ENCODE measurements around the gene BICRA.

BICRA gene

DNA sequence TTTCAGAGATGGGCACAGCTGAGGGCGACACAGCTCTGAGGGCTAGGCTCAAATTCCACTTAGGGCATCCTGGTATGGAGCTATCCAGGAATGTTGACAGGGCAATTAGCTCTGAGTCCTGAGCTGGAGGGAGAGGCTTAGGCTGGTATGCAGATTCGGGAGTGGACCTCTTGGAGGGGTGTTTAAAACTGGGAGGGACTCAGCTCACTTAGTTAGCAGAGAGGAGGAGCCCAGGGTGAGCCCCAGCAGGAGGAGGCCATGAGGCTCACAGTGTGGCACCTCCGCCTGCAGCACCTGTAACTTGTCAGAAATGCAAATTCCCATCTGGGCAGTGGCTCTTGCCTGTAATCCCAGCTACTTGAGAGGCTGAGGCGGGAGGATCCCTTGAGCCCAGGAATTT lies 126.2 kb downstream of the BICRA start:
- DNase-seq (no peak), ATAC-seq (ENCODE audit: insufficient read depth, low read depth) (no peak)
- no peak overlapping the region for H3K27ac ChIP-seq (ENCODE audit: low read length)
- no peaks in the 10 kb centered on the region for H4K20me1 ChIP-seq (ENCODE audit: insufficient read depth, low read length)
- H3K4me3 ChIP-seq (ENCODE audit: low read depth in 1 of 2, low read length in 2 of 2): no peak overlapping the region
- no peak overlapping the region for H3K9ac ChIP-seq (ENCODE audit: low read depth, low read length)
- TF ChIP-seq CTCF (IDR thresholded peaks at IDR 0.05; ENCODE audit: borderline replicate concordance, extremely low read depth, low read length, poor library complexity, severe bottlenecking) (no peak), EZH2 (IDR thresholded peaks at IDR 0.05; ENCODE audit: borderline replicate concordance, low read depth, low read length, severe bottlenecking) (no peak)
- no peaks in the 10 kb centered on the region for H3K36me3 ChIP-seq (ENCODE audit: insufficient read depth, low read length)
- no peak overlapping the region for H3K4me2 ChIP-seq (ENCODE audit: insufficient read depth, low read length)
- no peak overlapping the region for H2AFZ ChIP-seq (ENCODE audit: low read depth, low read length)
- H3K9me3 ChIP-seq (ENCODE audit: insufficient read depth, low read length, severe bottlenecking): no peaks in the 10 kb centered on the region
- H3K27me3 ChIP-seq (ENCODE audit: insufficient read depth, low read length, poor library complexity): peaks cover 6% of the 10 kb centered on the region
- peaks cover 1% of the 10 kb centered on the region for H3K4me1 ChIP-seq (ENCODE audit: insufficient read depth, low read length)
- no peaks in the 10 kb centered on the region for H3K79me2 ChIP-seq (ENCODE audit: insufficient read depth, low read length)

DNA sequence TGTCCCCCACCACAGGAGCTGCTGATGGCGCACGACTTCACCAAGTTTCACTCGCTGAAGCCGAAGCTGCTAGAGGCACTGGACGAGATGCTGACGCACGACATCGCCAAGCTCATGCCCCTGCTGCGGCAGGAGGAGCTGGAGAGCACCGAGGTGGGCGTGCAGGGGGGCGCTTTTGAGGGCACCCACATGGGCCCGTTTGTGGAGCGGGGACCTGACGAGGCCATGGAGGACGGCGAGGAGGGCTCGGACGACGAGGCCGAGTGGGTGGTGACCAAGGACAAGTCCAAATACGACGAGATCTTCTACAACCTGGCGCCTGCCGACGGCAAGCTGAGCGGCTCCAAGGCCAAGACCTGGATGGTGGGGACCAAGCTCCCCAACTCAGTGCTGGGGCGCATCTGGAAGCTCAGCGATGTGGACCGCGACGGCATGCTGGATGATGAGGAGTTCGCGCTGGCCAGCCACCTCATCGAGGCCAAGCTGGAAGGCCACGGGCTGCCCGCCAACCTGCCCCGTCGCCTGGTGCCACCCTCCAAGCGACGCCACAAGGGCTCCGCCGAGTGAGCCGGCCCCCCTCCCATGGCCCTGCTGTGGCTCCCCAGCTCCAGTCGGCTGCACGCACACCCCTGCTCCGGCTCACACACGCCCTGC lies 132.1 kb downstream of the BICRA start:
- H3K9ac ChIP-seq (ENCODE audit: low read depth, low read length): no peak overlapping the region
- H2AFZ ChIP-seq (ENCODE audit: low read depth, low read length): no peak overlapping the region
- H3K27ac ChIP-seq (ENCODE audit: low read length): no peak overlapping the region
- H3K4me1 ChIP-seq (ENCODE audit: insufficient read depth, low read length): peaks cover 17% of the 10 kb centered on the region
- no peaks in the 10 kb centered on the region for H3K36me3 ChIP-seq (ENCODE audit: insufficient read depth, low read length)
- H3K79me2 ChIP-seq (ENCODE audit: insufficient read depth, low read length): peaks cover 6% of the 10 kb centered on the region
- no peaks in the 10 kb centered on the region for H3K9me3 ChIP-seq (ENCODE audit: insufficient read depth, low read length, severe bottlenecking)
- no peak for ATAC-seq (ENCODE audit: insufficient read depth, low read depth)
- H3K4me3 ChIP-seq (ENCODE audit: low read depth in 1 of 2, low read length in 2 of 2): no peak overlapping the region
- no peak overlapping the region for H3K4me2 ChIP-seq (ENCODE audit: insufficient read depth, low read length)
- H3K27me3 ChIP-seq (ENCODE audit: insufficient read depth, low read length, poor library complexity): no peaks in the 10 kb centered on the region
- TF ChIP-seq EZH2 (IDR thresholded peaks at IDR 0.05; ENCODE audit: borderline replicate concordance, low read depth, low read length, severe bottlenecking): no peak
- TF ChIP-seq CTCF (IDR thresholded peaks at IDR 0.05; ENCODE audit: borderline replicate concordance, extremely low read depth, low read length, poor library complexity, severe bottlenecking): no peak
- no peak for DNase-seq
- H4K20me1 ChIP-seq (ENCODE audit: insufficient read depth, low read length): no peaks in the 10 kb centered on the region

- Histone ChIP-seq H3K9ac (ENCODE audit: low read depth, low read length) (no peak overlapping the region), H2AFZ (ENCODE audit: low read depth, low read length) (no peak overlapping the region), H4K20me1 (ENCODE audit: insufficient read depth, low read length) (no peaks in the 10 kb centered on the region), H3K4me2 (ENCODE audit: insufficient read depth, low read length) (no peak overlapping the region), H3K79me2 (ENCODE audit: insufficient read depth, low read length) (peaks cover 13% of the 10 kb centered on the region), H3K4me1 (ENCODE audit: insufficient read depth, low read length) (peaks cover 23% of the 10 kb centered on the region), H3K27ac (ENCODE audit: low read length) (no peak overlapping the region), H3K36me3 (ENCODE audit: insufficient read depth, low read length) (peaks cover 2% of the 10 kb centered on the region), H3K9me3 (ENCODE audit: insufficient read depth, low read length, severe bottlenecking) (no peaks in the 10 kb centered on the region), H3K27me3 (ENCODE audit: insufficient read depth, low read length, poor library complexity) (no peaks in the 10 kb centered on the region), H3K4me3 (ENCODE audit: low read depth in 1 of 2, low read length in 2 of 2) (no peak overlapping the region)
- no peak for DNase-seq
- TF ChIP-seq EZH2 (IDR thresholded peaks at IDR 0.05; ENCODE audit: borderline replicate concordance, low read depth, low read length, severe bottlenecking) (no peak), CTCF (IDR thresholded peaks at IDR 0.05; ENCODE audit: borderline replicate concordance, extremely low read depth, low read length, poor library complexity, severe bottlenecking) (no peak)
- no peak for ATAC-seq (ENCODE audit: insufficient read depth, low read depth)
These were observed 132.7 kb downstream of the BICRA start for GRCh38 chr19:47741544-47742140.

Data from DND-41 (cell line).